Measurements from ENCODE around the gene PXYLP1. TPM values are rescaled to one million over a fixed set of nuclear protein-coding genes. Genes with fewer than 3 reads are reported as not detected.

PXYLP1 gene
- total and polyA plus RNA-seq, 2 of the 8 experiments (the other 6 are each of a cell fraction or from before 2014, with no cell fraction given), result 19.4 to 20.6 TPM

DNA sequence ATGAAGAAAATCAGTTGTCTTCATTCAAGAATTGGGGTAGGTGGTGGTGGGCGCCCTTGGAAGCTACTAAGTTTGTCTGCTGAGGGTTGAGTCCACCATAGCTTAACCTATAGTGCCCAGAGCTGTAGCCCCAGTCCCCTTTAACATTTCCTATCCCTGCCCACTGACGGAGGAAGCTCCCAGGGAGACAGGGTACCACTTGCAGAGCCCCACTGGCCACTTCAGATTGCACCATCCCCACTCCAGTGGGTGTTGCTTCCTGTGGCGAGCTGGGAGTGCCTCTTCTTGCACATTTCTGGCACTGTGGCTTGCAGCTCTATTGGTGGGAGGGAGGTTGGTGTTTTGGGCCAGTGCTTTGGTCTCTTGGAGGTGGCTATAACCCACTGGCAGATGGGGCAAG, 2.7 kb downstream of the PXYLP1 start:
- peaks cover 8% of the 10 kb centered on the region for H3K23me2 ChIP-seq (ENCODE audit: low read depth, low read length)
- peaks cover 7 to 18% (median 15%) of the 10 kb centered on the region in 4 experiments for H3K4me1 ChIP-seq (replicated peaks in 1 of 4; ENCODE audit: control insufficient read depth in 3 of 4, insufficient read depth in 4 of 4, low read length in 3 of 4)
- no peak overlapping the region for H4K5ac ChIP-seq (ENCODE audit: insufficient read length, low read depth, low read length)
- H3K56ac ChIP-seq (replicated peaks; ENCODE audit: insufficient read length, low read depth, low read length), result no peak overlapping the region
- H3K4me3 ChIP-seq (ENCODE audit: extremely low read depth in 1 of 4, insufficient read depth in 2 of 4, low read depth in 3 of 4, low read length in 4 of 4), result no peak overlapping the region
- no peak overlapping the region for H2AFZ ChIP-seq (ENCODE audit: low read length)
- H3K4ac ChIP-seq (replicated peaks; ENCODE audit: insufficient read length, low read depth, low read length), result no peak overlapping the region
- DNase-seq (ENCODE audit: low read depth in 1 of 2, low spot score in 2 of 2) (no peak), FAIRE-seq (no peak)
- H4K91ac ChIP-seq (replicated peaks; ENCODE audit: insufficient read length, low read length), result no peak overlapping the region
- no peak overlapping the region for H3K23ac ChIP-seq (ENCODE audit: insufficient read length)
- H3K9me3 ChIP-seq (ENCODE audit: insufficient read depth in 2 of 2, low read depth in 1 of 2, low read length in 1 of 2), result no peaks in the 10 kb centered on the region
- no peak overlapping the region for H2BK5ac ChIP-seq (ENCODE audit: low read depth, low read length)
- WGBS, 2 experiments (ENCODE audit: extremely low coverage in 1 of 2, insufficient coverage in 1 of 2, insufficient read length in 1 of 2, insufficient replicate concordance in 2 of 2, low coverage in 1 of 2, low lambda C conversion rate in 2 of 2, missing lambda C conversion rate in 1 of 2), result 84% methylated on average over 3 of the region's 3 CpGs; no CpG with 5 or more reads in 1 of the 2 experiments
- no peak overlapping the region for H2BK20ac ChIP-seq (ENCODE audit: low read length)
- POLR2A ChIA-PET (ENCODE audit: partially characterized antibody), result no interaction called here
- H3K27ac ChIP-seq (ENCODE audit: low read depth, low read length), result no peak overlapping the region
- peaks cover 0 to 21% (median 15%) of the 10 kb centered on the region in 4 experiments; a peak in 4 of 7 replicates for H3K27me3 ChIP-seq (replicated peaks in 1 of 4; ENCODE audit: control insufficient read depth in 3 of 4, extremely low read depth in 1 of 4, insufficient read depth in 3 of 4, low read length in 3 of 4)
- TF ChIP-seq KDM4A (IDR thresholded peaks at IDR 0.05; ENCODE audit: low read depth, low read length, severe bottlenecking) (no peak), NANOG (IDR thresholded peaks at IDR 0.05; ENCODE audit: insufficient read depth, low read depth, low read length, poor library complexity, severe bottlenecking) (no peak), CHD1 (IDR thresholded peaks at IDR 0.05; ENCODE audit: low read depth, low read length) (no peak), TAF1 (IDR thresholded peaks at IDR 0.05; ENCODE audit: low read depth, low read length) (no peak), CBX5 (IDR thresholded peaks at IDR 0.05; ENCODE audit: low read depth, low read length) (no peak), SIX5 (IDR thresholded peaks at IDR 0.05; ENCODE audit: low read depth, low read length) (no peak), SP2 (IDR thresholded peaks at IDR 0.05; ENCODE audit: low read length) (no peak), ZNF274 (IDR thresholded peaks at IDR 0.05; ENCODE audit: borderline replicate concordance, extremely low read depth, low read length) (no peak), EZH2 (IDR thresholded peaks at IDR 0.05; ENCODE audit: low read depth, low read length, severe bottlenecking) (no peak)
- no peak overlapping the region for H3K18ac ChIP-seq (ENCODE audit: extremely low read depth, low read length)
- CTCF ChIA-PET (ENCODE audit: partially characterized antibody), result interaction anchor here (0.6 to 9.6 kb wide), 9 partner anchors 11 to 1879 kb away, joined by 3 to 80 read pairs (median 8); no protein-coding TSS in a partner anchor
- H4K20me1 ChIP-seq (replicated peaks in 1 of 2; ENCODE audit: control insufficient read depth in 1 of 2, insufficient read depth in 2 of 2, low read length in 2 of 2), result no peaks in the 10 kb centered on the region
- no peaks in the 10 kb centered on the region; the same call in 1 of the 2 replicates for H3K79me1 ChIP-seq (ENCODE audit: low read depth, low read length)
- H2BK120ac ChIP-seq (replicated peaks; ENCODE audit: low read depth, low read length), result no peak overlapping the region
- no peak overlapping the region for H2BK15ac ChIP-seq (ENCODE audit: low read length)
- no peak overlapping the region for H2AK5ac ChIP-seq (ENCODE audit: low read depth, low read length)
- no peaks in the 10 kb centered on the region for H3K79me2 ChIP-seq (ENCODE audit: control insufficient read depth in 1 of 2, insufficient read depth in 2 of 2, low read length in 2 of 2)
- H3K4me2 ChIP-seq (ENCODE audit: insufficient read depth in 1 of 2, low read depth in 2 of 2, low read length in 2 of 2), result no peak overlapping the region
- H4K8ac ChIP-seq (ENCODE audit: extremely low read depth, insufficient read depth, low read length), result no peak overlapping the region
- no peak overlapping the region for H3K9ac ChIP-seq (replicated peaks in 1 of 4; ENCODE audit: extremely low read depth in 1 of 4, low read depth in 3 of 4, low read length in 3 of 4)
- no peak overlapping the region for H2BK12ac ChIP-seq (ENCODE audit: low read depth, low read length)
- peaks cover 0 to 13% (median 3%) of the 10 kb centered on the region in 4 experiments; a peak in 2 of 8 replicates for H3K36me3 ChIP-seq (ENCODE audit: control insufficient read depth in 2 of 4, insufficient read depth in 4 of 4, low read length in 3 of 4)
- H3K14ac ChIP-seq (ENCODE audit: insufficient read length), result no peak overlapping the region
